ENCODE data around the gene INPP1. TPM values are rescaled to one million over a fixed set of nuclear protein-coding genes. Genes with fewer than 3 reads are reported as not detected.
A peak's percentile ranks its signal among the peaks of the same experiment; 100 is the strongest.

INPP1 gene
- total RNA-seq, 1 donor from 2014 or later: 20.4 TPM

DNA sequence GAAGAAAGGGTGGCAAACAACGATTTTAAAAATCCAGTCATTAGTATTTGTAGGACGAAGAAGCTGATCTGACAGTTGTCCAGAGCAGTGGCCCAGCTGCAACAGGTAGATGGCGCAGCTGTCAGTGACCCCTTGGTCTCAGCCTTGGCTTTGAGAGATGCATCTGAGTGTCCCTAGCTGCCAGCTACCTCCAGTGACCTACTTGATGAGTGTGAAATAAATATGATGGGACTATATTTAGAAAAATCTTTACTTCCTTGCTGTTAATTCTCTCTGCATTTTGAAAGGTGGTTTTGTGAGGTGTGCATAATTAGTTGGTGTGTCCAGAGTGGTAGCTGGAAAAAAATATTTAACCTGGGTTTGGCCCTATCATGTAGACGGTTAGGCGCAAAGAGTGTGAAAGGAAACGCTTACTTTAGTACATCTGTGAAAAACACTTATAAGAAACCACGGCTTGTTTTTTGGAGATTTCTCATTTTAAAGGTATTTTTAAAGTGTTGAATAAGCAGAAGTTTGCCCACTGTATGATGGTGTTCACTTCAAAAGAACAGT lies 963 bp downstream of the INPP1 start:
- no peaks in the 10 kb centered on the region for H3K9me3 ChIP-seq
- peak overlapping the region; percentile 70 for H3K4me3 ChIP-seq
- H3K27ac ChIP-seq: peak overlapping the region; percentile 95
- TF ChIP-seq, protein P1, sequence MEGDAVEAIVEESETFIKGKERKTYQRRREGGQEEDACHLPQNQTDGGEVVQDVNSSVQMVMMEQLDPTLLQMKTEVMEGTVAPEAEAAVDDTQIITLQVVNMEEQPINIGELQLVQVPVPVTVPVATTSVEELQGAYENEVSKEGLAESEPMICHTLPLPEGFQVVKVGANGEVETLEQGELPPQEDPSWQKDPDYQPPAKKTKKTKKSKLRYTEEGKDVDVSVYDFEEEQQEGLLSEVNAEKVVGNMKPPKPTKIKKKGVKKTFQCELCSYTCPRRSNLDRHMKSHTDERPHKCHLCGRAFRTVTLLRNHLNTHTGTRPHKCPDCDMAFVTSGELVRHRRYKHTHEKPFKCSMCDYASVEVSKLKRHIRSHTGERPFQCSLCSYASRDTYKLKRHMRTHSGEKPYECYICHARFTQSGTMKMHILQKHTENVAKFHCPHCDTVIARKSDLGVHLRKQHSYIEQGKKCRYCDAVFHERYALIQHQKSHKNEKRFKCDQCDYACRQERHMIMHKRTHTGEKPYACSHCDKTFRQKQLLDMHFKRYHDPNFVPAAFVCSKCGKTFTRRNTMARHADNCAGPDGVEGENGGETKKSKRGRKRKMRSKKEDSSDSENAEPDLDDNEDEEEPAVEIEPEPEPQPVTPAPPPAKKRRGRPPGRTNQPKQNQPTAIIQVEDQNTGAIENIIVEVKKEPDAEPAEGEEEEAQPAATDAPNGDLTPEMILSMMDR (IDR thresholded peaks at IDR 0.05): peak in 2 of 3 experiments; percentile 21 to 31
- TF ChIP-seq POLR2AphosphoS5 (IDR thresholded peaks at IDR 0.05; ENCODE audit: insufficient read depth in 1 of 2, low read depth in 1 of 2) (peak in 1 of 2 donors; percentile 19), POLR2A (IDR thresholded peaks at IDR 0.05) (no peak)
- H3K4me1 ChIP-seq: peaks cover 32% of the 10 kb centered on the region
- no peak for DNase-seq (ENCODE audit: extremely low spot score in 2 of 2)
- intact Hi-C loops (cut with DNase I): no loop called here
- H3K27me3 ChIP-seq: no peaks in the 10 kb centered on the region
- peaks cover 0 to 3% of the 10 kb centered on the region in 2 donors for H3K36me3 ChIP-seq

- no peak overlapping the region for H3K4me3 ChIP-seq
- DNase-seq (ENCODE audit: extremely low spot score in 2 of 2): no peak
- H3K27me3 ChIP-seq: no peaks in the 10 kb centered on the region
- peaks cover 0 to 3% of the 10 kb centered on the region in 2 donors for H3K36me3 ChIP-seq
- H3K4me1 ChIP-seq: peaks cover 46% of the 10 kb centered on the region
- TF ChIP-seq, protein P1 (IDR thresholded peaks at IDR 0.05): no peak
- TF ChIP-seq POLR2AphosphoS5 (IDR thresholded peaks at IDR 0.05; ENCODE audit: insufficient read depth in 1 of 2, low read depth in 1 of 2): no peak
- TF ChIP-seq POLR2A (IDR thresholded peaks at IDR 0.05): no peak
- H3K9me3 ChIP-seq: no peaks in the 10 kb centered on the region
- intact Hi-C loops (cut with DNase I): no loop called here
- H3K27ac ChIP-seq: no peak overlapping the region
Observed at GRCh38 chr2:190350371-190350770, 7.0 kb downstream of the INPP1 start.

GRCh38 chr2:190351955-190352354 lies 8.6 kb downstream of the INPP1 start:
- Histone ChIP-seq H3K36me3 (peaks cover 0 to 3% of the 10 kb centered on the region in 2 donors), H3K9me3 (no peaks in the 10 kb centered on the region), H3K27me3 (no peaks in the 10 kb centered on the region), H3K27ac (peak overlapping the region; percentile 82), H3K4me3 (no peak overlapping the region), H3K4me1 (peaks cover 47% of the 10 kb centered on the region)
- peak in 1 of 2 donors; percentile 18 for TF ChIP-seq POLR2AphosphoS5 (IDR thresholded peaks at IDR 0.05; ENCODE audit: insufficient read depth in 1 of 2, low read depth in 1 of 2)
- TF ChIP-seq, protein P1 (IDR thresholded peaks at IDR 0.05): no peak
- no peak for DNase-seq (ENCODE audit: extremely low spot score in 2 of 2)
- intact Hi-C loops (cut with DNase I): no loop called here

GRCh38 chr2:190352668-190353536 lies 9.5 kb downstream of the INPP1 start:
- Histone ChIP-seq H3K9me3 (no peaks in the 10 kb centered on the region), H3K36me3 (peaks cover 0 to 3% of the 10 kb centered on the region in 2 donors), H3K4me1 (peaks cover 55% of the 10 kb centered on the region), H3K27ac (peak overlapping the region; percentile 82), H3K4me3 (no peak overlapping the region), H3K27me3 (no peaks in the 10 kb centered on the region)
- intact Hi-C loops (cut with DNase I): no loop called here
- no peak for DNase-seq (ENCODE audit: extremely low spot score in 2 of 2)
- TF ChIP-seq, protein P1 (IDR thresholded peaks at IDR 0.05): no peak
- TF ChIP-seq POLR2AphosphoS5 (IDR thresholded peaks at IDR 0.05; ENCODE audit: insufficient read depth in 1 of 2, low read depth in 1 of 2): peak in 1 of 2 donors; percentile 55

GRCh38 chr2:190353537-190353899 lies 10.1 kb downstream of the INPP1 start:
- Histone ChIP-seq H3K27me3 (no peaks in the 10 kb centered on the region), H3K4me3 (no peak overlapping the region), H3K4me1 (peaks cover 61% of the 10 kb centered on the region), H3K27ac (peak overlapping the region; percentile 82), H3K9me3 (no peaks in the 10 kb centered on the region), H3K36me3 (no peaks in the 10 kb centered on the region)
- DNase-seq (ENCODE audit: extremely low spot score in 2 of 2): no peak
- TF ChIP-seq POLR2AphosphoS5 (IDR thresholded peaks at IDR 0.05; ENCODE audit: insufficient read depth in 1 of 2, low read depth in 1 of 2) (no peak), POLR2A (IDR thresholded peaks at IDR 0.05) (no peak)
- TF ChIP-seq, protein P1 (IDR thresholded peaks at IDR 0.05): no peak
- intact Hi-C loops (cut with DNase I): no loop called here
